Rectal smooth muscle tissue (tissue), 1 donor: ENCODE results near the gene NTNG2.
"Not testable (repeated sequence)": the region's sequence is repeated elsewhere in the genome, so short reads cannot be mapped to it uniquely, and the experiment has no call there.

Experiments
- H3K27ac ChIP-seq: one replicate; pipeline ENCODE4 v1.7.0; 2013; ENCODE audit warnings: low read depth, low read length, inconsistent platforms
- H3K27me3 ChIP-seq: one replicate; pipeline ENCODE4 v1.7.0; 2013; ENCODE audit warnings: low read length; ENCODE audit not compliant: control insufficient read depth, insufficient read depth
- H3K36me3 ChIP-seq: one replicate; pipeline ENCODE4 v1.7.0; 2013; ENCODE audit warnings: low read length; ENCODE audit not compliant: control insufficient read depth, insufficient read depth
- H3K4me1 ChIP-seq: one replicate; pipeline ENCODE4 v1.7.0; 2013; ENCODE audit warnings: low read length; ENCODE audit not compliant: control insufficient read depth, insufficient read depth
- H3K4me3 ChIP-seq: one replicate; pipeline ENCODE4 v1.7.0; 2013; ENCODE audit warnings: low read length
- H3K9ac ChIP-seq: one replicate; pipeline ENCODE4 v1.7.0; 2013; ENCODE audit warnings: low read length

Gene NTNG2

DNA sequence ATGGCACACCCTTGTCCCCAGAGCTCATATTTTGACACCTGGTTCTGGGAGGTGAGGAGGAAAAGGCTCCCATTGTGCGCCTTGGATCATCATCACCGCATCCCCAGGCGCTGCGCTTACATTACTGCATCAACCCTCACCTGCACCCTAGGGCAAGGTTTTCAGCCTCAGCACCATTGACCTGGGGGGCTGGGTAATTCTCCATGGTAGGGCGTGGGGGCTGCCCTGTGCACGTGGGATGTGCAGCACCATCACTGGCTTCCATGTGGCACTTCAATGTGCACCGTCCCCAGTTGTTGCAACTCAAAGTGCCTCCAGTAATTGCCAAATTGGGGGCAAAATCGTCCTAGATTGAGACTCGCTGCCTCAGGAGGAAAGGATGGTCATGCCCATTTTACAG is 83.6 kb downstream of the NTNG2 start:
- H3K27me3 ChIP-seq, result no peaks in the 10 kb centered on the region
- no peaks in the 10 kb centered on the region for H3K36me3 ChIP-seq
- no peak overlapping the region for H3K27ac ChIP-seq
- H3K4me3 ChIP-seq, result no peak overlapping the region
- no peaks in the 10 kb centered on the region for H3K4me1 ChIP-seq
- H3K9ac ChIP-seq, result no peak overlapping the region

DNA sequence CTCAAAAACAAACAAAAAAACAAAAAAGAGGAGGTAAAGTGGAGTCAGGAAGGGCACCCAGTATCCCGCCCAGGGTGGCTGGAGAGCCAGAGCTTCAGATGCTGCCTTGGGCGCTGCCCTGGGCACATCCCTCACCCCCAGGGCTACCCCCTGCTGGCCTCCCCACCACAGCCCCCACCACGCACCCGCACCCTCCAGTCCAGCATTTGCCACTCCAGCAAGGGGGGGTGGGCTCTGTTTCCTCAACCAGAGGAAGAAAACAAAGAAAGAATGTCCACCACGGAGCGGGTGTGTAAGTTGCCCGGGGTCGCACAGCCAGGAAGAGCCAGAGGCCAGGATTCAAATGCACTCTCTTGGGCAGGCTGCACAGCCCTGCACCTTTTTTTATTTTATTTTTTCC is 86.1 kb downstream of the NTNG2 start:
- Histone ChIP-seq H3K27me3 (no peaks in the 10 kb centered on the region), H3K9ac (no peak overlapping the region), H3K36me3 (no peaks in the 10 kb centered on the region), H3K4me1 (no peaks in the 10 kb centered on the region), H3K4me3 (no peak overlapping the region), H3K27ac (no peak overlapping the region)

DNA sequence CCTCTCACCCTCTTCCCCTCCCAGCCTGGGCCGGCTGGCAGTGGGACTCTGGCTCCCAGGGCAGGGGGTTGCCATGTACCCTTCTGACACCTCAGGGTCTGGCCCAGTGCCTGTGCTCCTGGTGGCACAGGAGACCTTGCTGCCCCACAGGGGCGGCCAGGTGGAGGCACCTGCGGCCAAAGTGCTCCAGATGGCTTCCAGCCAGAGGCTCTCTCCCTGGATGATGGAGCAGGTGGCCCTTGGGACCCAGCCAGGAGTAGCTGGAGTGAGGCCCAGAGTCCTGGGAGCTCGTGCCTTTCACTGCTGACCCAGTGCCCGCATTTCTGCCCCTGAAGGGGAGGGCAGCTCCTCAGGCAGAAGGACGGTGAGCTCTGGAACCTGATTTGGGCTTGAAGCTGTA is 87.3 kb downstream of the NTNG2 start:
- H3K27ac ChIP-seq, result no peak overlapping the region
- no peak overlapping the region for H3K9ac ChIP-seq
- no peaks in the 10 kb centered on the region for H3K36me3 ChIP-seq
- no peaks in the 10 kb centered on the region for H3K4me1 ChIP-seq
- no peaks in the 10 kb centered on the region for H3K27me3 ChIP-seq
- H3K4me3 ChIP-seq, result no peak overlapping the region

GRCh38 chr9:132249690-132250089 is 87.8 kb downstream of the NTNG2 start:
- no peaks in the 10 kb centered on the region for H3K36me3 ChIP-seq
- no peak overlapping the region for H3K4me3 ChIP-seq
- no peaks in the 10 kb centered on the region for H3K27me3 ChIP-seq
- H3K27ac ChIP-seq, result no peak overlapping the region
- H3K4me1 ChIP-seq, result no peaks in the 10 kb centered on the region
- no peak overlapping the region for H3K9ac ChIP-seq

GRCh38 chr9:132250324-132251262 is 88.7 kb downstream of the NTNG2 start:
- Histone ChIP-seq H3K9ac (no peak overlapping the region), H3K36me3 (no peaks in the 10 kb centered on the region), H3K4me1 (no peaks in the 10 kb centered on the region), H3K4me3 (no peak overlapping the region), H3K27ac (no peak overlapping the region), H3K27me3 (no peaks in the 10 kb centered on the region)

DNA sequence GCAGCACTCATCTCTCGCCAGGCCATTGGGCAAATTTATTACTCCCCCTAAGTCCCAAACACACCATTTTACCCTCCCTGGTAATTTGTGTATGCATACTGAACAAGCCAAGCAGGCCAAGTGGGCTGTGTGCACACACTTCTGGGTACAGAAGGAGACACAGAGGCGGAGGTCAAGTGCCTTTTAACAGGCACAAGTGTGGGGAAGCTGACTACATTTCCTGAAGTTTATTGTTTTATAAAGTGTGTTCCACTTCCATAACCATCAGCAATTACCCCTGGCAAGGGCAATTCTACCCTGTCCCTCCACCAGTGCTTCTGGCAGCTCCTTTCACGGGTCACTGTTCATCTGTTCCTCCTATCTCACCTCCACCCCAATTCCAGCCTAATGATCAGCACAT is 99.0 kb downstream of the NTNG2 start:
- Histone ChIP-seq H3K36me3 (peaks cover 14% of the 10 kb centered on the region), H3K27me3 (no peaks in the 10 kb centered on the region), H3K9ac (no peak overlapping the region), H3K27ac (no peak overlapping the region), H3K4me1 (no peaks in the 10 kb centered on the region), H3K4me3 (no peak overlapping the region)

GRCh38 chr9:132266017-132266416 is 104.2 kb downstream of the NTNG2 start:
- Histone ChIP-seq H3K9ac (no peak overlapping the region), H3K27ac (no peak overlapping the region), H3K36me3 (peaks cover 24% of the 10 kb centered on the region), H3K4me1 (no peaks in the 10 kb centered on the region), H3K27me3 (no peaks in the 10 kb centered on the region), H3K4me3 (no peak overlapping the region)

GRCh38 chr9:132267660-132268059 is 105.8 kb downstream of the NTNG2 start:
- Histone ChIP-seq H3K4me1 (no peaks in the 10 kb centered on the region), H3K36me3 (peaks cover 17% of the 10 kb centered on the region), H3K9ac (no peak overlapping the region), H3K27me3 (no peaks in the 10 kb centered on the region), H3K4me3 (no peak overlapping the region), H3K27ac (no peak overlapping the region)

DNA sequence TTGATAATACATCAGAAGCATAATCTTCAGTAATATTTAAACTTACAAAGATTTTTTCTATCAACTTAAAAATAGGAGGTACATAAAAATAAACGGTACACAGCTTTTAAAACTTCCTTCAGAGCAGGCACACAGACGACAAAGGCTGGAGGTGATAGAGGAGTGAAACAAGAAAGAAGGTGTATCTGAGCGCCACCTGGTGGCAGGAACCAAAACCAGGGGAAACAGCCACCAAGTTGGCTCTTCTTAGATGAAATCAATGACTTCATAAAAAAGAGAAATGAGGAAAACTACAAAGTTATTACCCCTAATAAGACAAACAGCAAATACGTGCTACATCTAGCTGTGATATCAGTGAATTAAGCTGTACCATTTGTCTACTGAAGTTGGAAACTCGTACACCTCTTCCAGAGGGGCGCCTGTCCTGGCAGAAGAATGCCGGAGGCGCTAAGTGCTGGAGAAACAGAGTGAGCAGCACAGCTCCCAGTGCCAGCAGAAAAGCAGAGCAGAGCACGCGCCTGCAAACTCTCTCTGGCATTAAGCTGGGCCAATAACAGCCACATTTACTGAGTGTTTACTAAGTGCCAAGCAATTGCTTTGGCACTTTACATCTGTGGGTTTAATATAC is 107.0 kb downstream of the NTNG2 start:
- Histone ChIP-seq H3K4me1 (no peaks in the 10 kb centered on the region), H3K36me3 (peaks cover 16% of the 10 kb centered on the region), H3K27ac (no peak overlapping the region), H3K9ac (no peak overlapping the region), H3K4me3 (no peak overlapping the region), H3K27me3 (no peaks in the 10 kb centered on the region)

DNA sequence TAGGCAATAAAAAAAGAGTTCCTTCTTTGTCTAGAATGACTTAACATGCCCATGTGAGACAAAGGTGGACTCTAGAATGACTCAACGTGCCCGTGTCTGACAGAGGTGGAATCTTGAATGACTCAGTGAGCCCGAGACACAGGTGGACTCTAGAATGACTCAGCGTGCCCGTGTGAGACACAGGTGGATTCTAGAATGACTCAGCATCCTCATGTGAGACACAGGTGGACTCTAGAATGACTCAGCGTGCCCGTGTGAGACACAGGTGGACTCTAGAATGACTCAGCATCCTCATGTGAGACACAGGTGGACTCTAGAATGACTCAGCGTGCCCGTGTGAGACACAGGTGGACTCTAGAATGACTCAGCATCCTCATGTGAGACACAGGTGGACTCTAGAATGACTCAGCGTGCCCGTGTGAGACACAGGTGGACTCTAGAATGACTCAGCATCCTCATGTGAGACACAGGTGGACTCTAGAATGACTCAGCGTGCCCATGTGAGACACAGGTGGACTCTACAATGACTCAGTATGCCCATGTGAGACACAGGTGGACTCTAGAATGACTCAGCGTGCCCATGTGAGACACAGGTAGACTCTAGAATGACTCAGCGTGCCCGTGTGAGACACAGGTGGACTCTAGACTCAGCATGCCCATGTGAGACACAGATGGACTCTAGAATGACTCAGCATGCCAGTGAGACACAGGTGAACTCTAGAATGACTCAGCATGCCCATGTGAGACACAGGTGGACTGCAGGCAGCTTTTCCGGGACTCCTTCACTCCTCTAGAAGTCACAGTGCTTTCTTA is 108.1 kb downstream of the NTNG2 start:
- H3K9ac ChIP-seq, H3K27ac ChIP-seq, H3K4me3 ChIP-seq, H3K27me3 ChIP-seq, H3K4me1 ChIP-seq: not testable (repeated sequence)
- peaks cover 13% of the 10 kb centered on the region for H3K36me3 ChIP-seq

DNA sequence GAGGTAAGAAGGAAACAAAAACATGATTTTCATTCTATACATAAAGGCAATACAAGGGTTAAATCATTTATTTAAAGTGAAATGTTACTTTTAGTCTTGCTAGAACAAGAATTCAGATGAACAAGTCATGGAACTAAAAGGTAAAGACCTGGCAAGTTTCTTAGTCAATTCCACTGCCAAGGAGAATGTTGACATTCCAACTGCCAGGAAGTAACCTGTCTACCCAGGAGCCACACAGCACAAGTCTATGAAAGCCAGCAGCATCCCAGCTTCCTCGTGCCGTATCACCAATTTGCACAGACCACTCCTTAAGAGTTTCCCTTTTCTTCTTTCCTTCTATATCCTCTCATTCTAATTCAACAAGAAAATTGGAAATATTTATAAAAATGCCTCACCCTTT is 113.0 kb downstream of the NTNG2 start:
- Histone ChIP-seq H3K36me3 (peaks cover 34% of the 10 kb centered on the region), H3K27ac (no peak overlapping the region), H3K4me1 (no peaks in the 10 kb centered on the region), H3K4me3 (no peak overlapping the region), H3K9ac (no peak overlapping the region), H3K27me3 (no peaks in the 10 kb centered on the region)

GRCh38 chr9:132283165-132283564 is 121.3 kb downstream of the NTNG2 start:
- H3K27ac ChIP-seq, result no peak overlapping the region
- no peaks in the 10 kb centered on the region for H3K4me1 ChIP-seq
- H3K36me3 ChIP-seq, result peaks cover 43% of the 10 kb centered on the region
- no peak overlapping the region for H3K4me3 ChIP-seq
- no peak overlapping the region for H3K9ac ChIP-seq
- H3K27me3 ChIP-seq, result no peaks in the 10 kb centered on the region
